DND-41 (cell line): ENCODE data around the gene SAMD13.

ENCODE experiments used
- CTCF ChIP-seq: IDR thresholded peaks from 2 replicates; pipeline ENCODE4 v1.5.1; 2012; ENCODE audit warnings: borderline replicate concordance, low read length, moderate library complexity, mild to moderate bottlenecking; ENCODE audit not compliant: poor library complexity, severe bottlenecking; ENCODE audit errors: extremely low read depth
- EZH2 ChIP-seq: IDR thresholded peaks from 3 replicates; pipeline ENCODE4 v1.6.1; 2012; ENCODE audit warnings: borderline replicate concordance, low read depth, mild to moderate bottlenecking, moderate library complexity, low read length, inconsistent platforms; ENCODE audit not compliant: severe bottlenecking

GRCh38 chr1:84374991-84375696 lies 73.6 kb downstream of the SAMD13 start:
- TF ChIP-seq CTCF, result no peak
- TF ChIP-seq EZH2, result no peak
